ENCODE measurements around the gene LIME1.

DNA sequence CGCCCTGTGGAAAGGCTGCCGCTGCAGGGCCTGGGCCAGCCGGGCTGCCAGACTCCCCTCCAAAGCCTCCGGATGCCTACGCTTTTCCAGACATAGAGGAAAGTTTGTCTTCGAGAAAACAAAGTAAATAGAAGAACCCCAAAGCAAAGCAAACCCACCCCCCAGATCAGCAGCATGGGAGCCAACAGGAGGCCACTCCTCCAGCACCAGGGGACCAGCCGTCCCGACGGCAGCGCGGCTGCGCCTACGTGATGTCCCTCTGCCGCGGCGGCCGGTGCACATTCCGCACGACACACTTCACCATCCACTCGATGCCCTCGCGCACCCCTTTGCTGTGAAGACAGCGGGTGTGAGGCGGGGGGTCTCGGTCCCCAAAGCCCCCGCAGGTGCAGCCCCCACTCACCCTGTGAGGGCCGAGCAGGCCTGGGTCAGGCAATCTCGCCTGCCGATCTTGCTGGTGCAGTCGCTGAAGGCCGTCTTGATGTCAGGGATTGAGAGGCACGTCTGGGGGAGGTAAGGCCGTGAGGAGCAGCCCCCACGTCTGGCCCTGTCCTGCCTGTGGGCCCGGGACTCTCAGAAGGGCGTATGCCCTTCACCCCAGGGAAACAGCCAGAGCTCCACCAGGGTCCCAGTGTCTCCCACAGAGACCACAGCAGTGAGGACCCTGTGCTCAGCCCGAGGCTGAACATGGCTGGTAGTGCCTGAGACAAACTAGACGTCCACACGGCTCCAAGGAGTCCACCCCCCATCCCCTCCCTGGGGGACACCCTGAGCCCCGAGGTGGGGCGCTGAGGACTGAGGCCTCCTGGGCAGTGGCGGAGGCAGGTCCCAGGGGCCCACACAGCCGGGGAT lies 36.0 kb upstream of the LIME1 start:
- TF ChIP-seq, protein P1, sequence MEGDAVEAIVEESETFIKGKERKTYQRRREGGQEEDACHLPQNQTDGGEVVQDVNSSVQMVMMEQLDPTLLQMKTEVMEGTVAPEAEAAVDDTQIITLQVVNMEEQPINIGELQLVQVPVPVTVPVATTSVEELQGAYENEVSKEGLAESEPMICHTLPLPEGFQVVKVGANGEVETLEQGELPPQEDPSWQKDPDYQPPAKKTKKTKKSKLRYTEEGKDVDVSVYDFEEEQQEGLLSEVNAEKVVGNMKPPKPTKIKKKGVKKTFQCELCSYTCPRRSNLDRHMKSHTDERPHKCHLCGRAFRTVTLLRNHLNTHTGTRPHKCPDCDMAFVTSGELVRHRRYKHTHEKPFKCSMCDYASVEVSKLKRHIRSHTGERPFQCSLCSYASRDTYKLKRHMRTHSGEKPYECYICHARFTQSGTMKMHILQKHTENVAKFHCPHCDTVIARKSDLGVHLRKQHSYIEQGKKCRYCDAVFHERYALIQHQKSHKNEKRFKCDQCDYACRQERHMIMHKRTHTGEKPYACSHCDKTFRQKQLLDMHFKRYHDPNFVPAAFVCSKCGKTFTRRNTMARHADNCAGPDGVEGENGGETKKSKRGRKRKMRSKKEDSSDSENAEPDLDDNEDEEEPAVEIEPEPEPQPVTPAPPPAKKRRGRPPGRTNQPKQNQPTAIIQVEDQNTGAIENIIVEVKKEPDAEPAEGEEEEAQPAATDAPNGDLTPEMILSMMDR (IDR thresholded peaks at IDR 0.05): no peak
- no peak for TF ChIP-seq ZFX (IDR thresholded peaks at IDR 0.05; ENCODE audit: borderline replicate concordance)
